Ishikawa (cell line): ENCODE measurements around the gene NCOA1.

Source experiments
- CEBPB ChIP-seq: IDR thresholded peaks from 2 replicates; pipeline ENCODE4 v1.6.1; 2012
- CREB1 ChIP-seq: IDR thresholded peaks from 2 replicates; pipeline ENCODE4 v1.6.1; 2012; ENCODE audit warnings: low read depth
- EGR1 ChIP-seq: IDR thresholded peaks from 2 replicates; pipeline ENCODE4 v1.6.1; 2012
- EP300 ChIP-seq: IDR thresholded peaks from 2 replicates; pipeline ENCODE4 v1.6.1; 2012; ENCODE audit warnings: borderline replicate concordance
- FOXM1 ChIP-seq: IDR thresholded peaks from 2 replicates; pipeline ENCODE4 v1.6.1; 2012; ENCODE audit warnings: low read depth, borderline replicate concordance
- NFIC ChIP-seq: IDR thresholded peaks from 2 replicates; pipeline ENCODE4 v1.6.1; 2012
- RAD21 ChIP-seq: IDR thresholded peaks from 2 replicates; pipeline ENCODE4 v1.6.1; 2012; ENCODE audit warnings: low read depth
- TAF1 ChIP-seq: IDR thresholded peaks from 2 replicates; pipeline ENCODE4 v1.6.1; 2012; ENCODE audit warnings: low read depth, mild to moderate bottlenecking
- TCF12 ChIP-seq: IDR thresholded peaks from 2 replicates; pipeline ENCODE4 v1.6.1; 2012; ENCODE audit warnings: low read depth
- TEAD4 ChIP-seq: IDR thresholded peaks from 2 replicates; pipeline ENCODE4 v1.6.1; 2012
- YY1 ChIP-seq: IDR thresholded peaks from 2 replicates; pipeline ENCODE4 v1.6.1; 2012; ENCODE audit warnings: low read depth
- ZBTB7A ChIP-seq: IDR thresholded peaks from 2 replicates; pipeline ENCODE4 v1.6.1; 2012; ENCODE audit warnings: low read depth
- TF ChIP-seq, protein P1 (sequence below): IDR thresholded peaks from 2 replicates; pipeline ENCODE4 v1.6.1; 2012
- TF ChIP-seq, protein P2 (sequence below): IDR thresholded peaks from 2 replicates; pipeline ENCODE4 v1.6.1; 2012; ENCODE audit warnings: low read depth, mild to moderate bottlenecking
- TF ChIP-seq, protein P3 (sequence below): IDR thresholded peaks from 2 replicates; pipeline ENCODE4 v1.6.1; 2012

NCOA1 gene

DNA sequence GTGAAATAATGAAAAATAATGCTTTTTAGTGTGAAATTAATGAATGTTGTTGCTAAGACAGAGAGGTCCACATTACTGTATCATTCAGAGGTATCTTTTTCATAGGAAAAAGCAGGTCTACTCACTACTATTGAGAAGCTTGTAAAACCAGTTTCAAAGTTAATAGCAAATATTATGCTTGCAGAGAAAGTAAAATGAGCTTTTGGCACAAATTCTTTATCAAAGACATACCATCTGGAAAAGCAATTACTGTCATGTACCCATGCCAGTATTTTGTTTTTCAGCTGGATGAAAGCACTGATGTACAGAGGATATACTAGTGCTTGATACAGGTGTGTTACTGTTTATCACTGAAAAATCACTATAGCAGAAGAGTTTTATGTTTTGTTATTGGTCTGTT is 77.5 kb downstream of the NCOA1 start:
- no peak for TF ChIP-seq RAD21
- no peak for TF ChIP-seq CREB1
- no peak for TF ChIP-seq TEAD4
- no peak for TF ChIP-seq NFIC
- TF ChIP-seq EP300: no peak
- TF ChIP-seq YY1: no peak
- TF ChIP-seq, protein P1, sequence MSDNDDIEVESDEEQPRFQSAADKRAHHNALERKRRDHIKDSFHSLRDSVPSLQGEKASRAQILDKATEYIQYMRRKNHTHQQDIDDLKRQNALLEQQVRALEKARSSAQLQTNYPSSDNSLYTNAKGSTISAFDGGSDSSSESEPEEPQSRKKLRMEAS: no peak
- no peak for TF ChIP-seq FOXM1
- TF ChIP-seq TAF1: no peak
- no peak for TF ChIP-seq EGR1
- TF ChIP-seq ZBTB7A: no peak
- TF ChIP-seq, protein P2, sequence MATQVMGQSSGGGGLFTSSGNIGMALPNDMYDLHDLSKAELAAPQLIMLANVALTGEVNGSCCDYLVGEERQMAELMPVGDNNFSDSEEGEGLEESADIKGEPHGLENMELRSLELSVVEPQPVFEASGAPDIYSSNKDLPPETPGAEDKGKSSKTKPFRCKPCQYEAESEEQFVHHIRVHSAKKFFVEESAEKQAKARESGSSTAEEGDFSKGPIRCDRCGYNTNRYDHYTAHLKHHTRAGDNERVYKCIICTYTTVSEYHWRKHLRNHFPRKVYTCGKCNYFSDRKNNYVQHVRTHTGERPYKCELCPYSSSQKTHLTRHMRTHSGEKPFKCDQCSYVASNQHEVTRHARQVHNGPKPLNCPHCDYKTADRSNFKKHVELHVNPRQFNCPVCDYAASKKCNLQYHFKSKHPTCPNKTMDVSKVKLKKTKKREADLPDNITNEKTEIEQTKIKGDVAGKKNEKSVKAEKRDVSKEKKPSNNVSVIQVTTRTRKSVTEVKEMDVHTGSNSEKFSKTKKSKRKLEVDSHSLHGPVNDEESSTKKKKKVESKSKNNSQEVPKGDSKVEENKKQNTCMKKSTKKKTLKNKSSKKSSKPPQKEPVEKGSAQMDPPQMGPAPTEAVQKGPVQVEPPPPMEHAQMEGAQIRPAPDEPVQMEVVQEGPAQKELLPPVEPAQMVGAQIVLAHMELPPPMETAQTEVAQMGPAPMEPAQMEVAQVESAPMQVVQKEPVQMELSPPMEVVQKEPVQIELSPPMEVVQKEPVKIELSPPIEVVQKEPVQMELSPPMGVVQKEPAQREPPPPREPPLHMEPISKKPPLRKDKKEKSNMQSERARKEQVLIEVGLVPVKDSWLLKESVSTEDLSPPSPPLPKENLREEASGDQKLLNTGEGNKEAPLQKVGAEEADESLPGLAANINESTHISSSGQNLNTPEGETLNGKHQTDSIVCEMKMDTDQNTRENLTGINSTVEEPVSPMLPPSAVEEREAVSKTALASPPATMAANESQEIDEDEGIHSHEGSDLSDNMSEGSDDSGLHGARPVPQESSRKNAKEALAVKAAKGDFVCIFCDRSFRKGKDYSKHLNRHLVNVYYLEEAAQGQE: no peak
- TF ChIP-seq, protein P3, sequence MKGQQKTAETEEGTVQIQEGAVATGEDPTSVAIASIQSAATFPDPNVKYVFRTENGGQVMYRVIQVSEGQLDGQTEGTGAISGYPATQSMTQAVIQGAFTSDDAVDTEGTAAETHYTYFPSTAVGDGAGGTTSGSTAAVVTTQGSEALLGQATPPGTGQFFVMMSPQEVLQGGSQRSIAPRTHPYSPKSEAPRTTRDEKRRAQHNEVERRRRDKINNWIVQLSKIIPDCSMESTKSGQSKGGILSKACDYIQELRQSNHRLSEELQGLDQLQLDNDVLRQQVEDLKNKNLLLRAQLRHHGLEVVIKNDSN: no peak
- TF ChIP-seq CEBPB: no peak
- no peak for TF ChIP-seq TCF12

DNA sequence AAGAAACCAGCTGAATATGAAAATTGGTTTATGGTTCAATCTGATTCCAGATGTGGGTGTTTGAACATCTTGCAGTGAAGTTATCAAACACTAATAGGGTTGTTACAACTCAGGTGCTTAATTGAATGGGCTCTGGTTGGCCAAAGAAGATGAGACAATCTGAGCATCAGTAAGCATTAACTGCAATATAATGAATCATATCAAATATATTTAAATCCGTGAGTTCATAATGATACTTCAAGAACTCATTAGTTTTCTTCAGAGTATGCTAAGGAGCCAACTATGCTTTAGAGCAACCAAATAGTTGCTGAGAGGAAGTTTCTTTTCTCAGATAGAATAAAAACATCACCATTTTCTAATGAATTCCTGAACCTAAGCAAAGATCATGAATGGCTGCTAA is 79.2 kb downstream of the NCOA1 start:
- TF ChIP-seq, protein P1: no peak
- TF ChIP-seq, protein P3: no peak
- TF ChIP-seq EGR1 (no peak), RAD21 (no peak), CEBPB (no peak), NFIC (no peak), FOXM1 (no peak), CREB1 (no peak), ZBTB7A (no peak)
- TF ChIP-seq, protein P2: no peak

DNA sequence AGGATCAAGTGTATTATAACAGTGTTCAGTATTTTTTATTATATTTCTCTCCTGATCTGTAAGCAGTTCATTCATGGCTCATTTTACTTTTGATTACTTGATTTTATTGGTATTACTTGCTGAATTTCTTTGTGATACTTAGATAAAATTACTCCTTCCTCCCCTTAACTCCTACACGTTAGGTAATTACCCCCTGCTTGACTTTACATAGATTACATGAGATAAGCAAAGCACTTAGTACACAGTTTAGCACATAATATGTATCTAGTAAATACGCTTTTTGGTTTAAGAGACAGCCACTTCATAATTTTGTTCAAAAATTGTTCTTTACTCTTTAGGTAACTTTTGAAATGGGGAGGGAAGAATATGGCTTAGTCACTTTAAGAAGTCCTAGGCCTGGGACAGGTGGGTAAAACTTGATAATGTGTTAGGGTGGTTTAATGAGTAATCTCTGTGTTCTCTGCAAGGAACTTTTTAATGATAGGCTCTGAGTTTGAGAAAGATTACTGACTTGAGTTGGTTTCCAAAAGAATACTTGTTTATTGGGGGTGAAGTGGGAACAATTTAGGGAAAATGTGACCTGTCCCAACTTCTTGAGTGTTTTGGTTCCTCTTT is 80.9 kb downstream of the NCOA1 start:
- TF ChIP-seq, protein P1: no peak
- TF ChIP-seq EGR1: no peak

DNA sequence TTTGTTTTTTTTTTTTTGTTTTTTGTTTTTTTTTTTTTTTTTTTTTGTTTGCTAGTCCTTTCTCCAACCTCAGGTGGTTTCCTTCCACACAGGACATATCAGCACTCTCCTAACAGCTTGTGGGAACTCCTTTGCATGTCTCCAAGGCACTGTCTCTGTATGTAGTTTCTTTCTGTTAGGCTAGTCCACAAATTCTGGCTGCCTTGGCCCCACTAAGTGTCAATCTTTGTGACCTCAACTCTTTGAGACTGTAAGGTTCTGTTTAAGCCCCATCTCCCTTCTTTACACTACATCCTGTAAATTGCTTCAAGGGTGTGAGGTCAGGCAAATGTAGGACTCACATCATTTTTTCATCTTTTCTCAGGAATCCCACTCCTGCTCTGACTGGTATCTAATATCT is 85.1 kb downstream of the NCOA1 start:
- TF ChIP-seq TCF12 (no peak), EGR1 (no peak), CREB1 (no peak), EP300 (no peak)
- TF ChIP-seq, protein P2: no peak

DNA sequence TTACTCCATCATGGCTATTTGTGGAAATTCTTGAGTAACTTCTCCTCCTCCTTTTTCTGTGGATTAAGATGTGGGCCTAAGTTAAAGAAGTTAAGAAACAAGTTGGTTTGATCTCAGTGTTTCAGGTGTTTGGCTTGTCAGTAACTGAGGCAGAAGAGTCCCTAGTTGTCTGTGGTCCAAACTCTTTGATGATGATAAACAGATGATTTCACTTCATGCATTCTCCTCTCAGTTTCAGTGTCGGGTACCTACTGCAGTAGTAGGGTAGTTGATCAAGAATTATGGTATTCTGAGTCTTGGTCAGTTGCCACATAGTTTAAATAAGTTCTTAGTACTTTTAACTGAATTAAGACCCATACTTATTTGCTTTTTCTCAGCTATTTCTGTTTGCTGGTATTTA is 85.6 kb downstream of the NCOA1 start:
- no peak for TF ChIP-seq FOXM1
- no peak for TF ChIP-seq YY1
